Heart right ventricle (tissue), 16 donors: Measurements from ENCODE around the gene TMEM247. TPM values are rescaled to one million over a fixed set of nuclear protein-coding genes. Genes with fewer than 3 reads are reported as not detected.

Source experiments
- ATAC-seq, 8 donors: fragments of 200-7000 bp; cut with Tn5 transposase; one replicate each; pipeline ENCODE4 v1.9.1; 2020; ENCODE audit warnings: mild to moderate bottlenecking in 8 of 8, moderate library complexity in 8 of 8, moderate number of reproducible peaks in 1 of 8
- DNase-seq, 2 donors: peaks; one replicate each; pipeline ENCODE4 v3.0.0-alpha.2; 2020
- H3K27ac ChIP-seq, 10 donors: fragments of 200-600 bp; sonication (generic) in 2 of 10; one replicate each; pipeline versions ENCODE4 v1.5.0 to v1.8.0; 2020 to 2022; ENCODE audit warnings: mild to moderate bottlenecking in 3 of 10
- H3K27me3 ChIP-seq, 7 donors: fragments of 200-600 bp; one replicate each; pipeline ENCODE4 v1.8.0; 2021 to 2022; ENCODE audit warnings: mild to moderate bottlenecking in 2 of 7
- H3K36me3 ChIP-seq, 9 donors: fragments of 200-600 bp; sonication (generic) in 1 of 9; one replicate each; pipeline versions ENCODE4 v1.5.0 to v1.8.0; 2020 to 2022; ENCODE audit warnings: mild to moderate bottlenecking in 2 of 9
- H3K4me1 ChIP-seq, 9 donors: fragments of 200-600 bp; sonication (generic) in 1 of 9; one replicate each; pipeline versions ENCODE4 v1.5.0 to v1.8.0; 2020 to 2022; ENCODE audit warnings: mild to moderate bottlenecking in 4 of 9
- H3K4me3 ChIP-seq, 10 donors: fragments of 200-600 bp; sonication (generic) in 2 of 10; one replicate each; pipeline versions ENCODE4 v1.5.0 to v1.8.0; 2020 to 2022; ENCODE audit warnings: mild to moderate bottlenecking in 7 of 10, moderate library complexity in 2 of 10
- H3K9me3 ChIP-seq, 11 donors: fragments of 200-600 bp in 10 of 11; sonication (generic) in 2 of 11; one replicate each; pipeline versions ENCODE4 v1.5.0 to v1.8.0; 2013 to 2022; ENCODE audit warnings: mild to moderate bottlenecking in 2 of 11, control low read depth in 1 of 11, moderate library complexity in 1 of 11
- intact Hi-C, 10 donors: fragments of 100-400 bp; cut with DNase I; formaldehyde crosslinking; loops; one replicate each; pipeline versions ENCODE4 v1.11.1 to v1.14.2; 2022
- polyA plus RNA-seq, 2 donors: library from polyadenylated mRNA; stranded (reverse); fragments of 200-250 nt; gene quantifications; one replicate each; pipeline ENCODE4 v1.2.3, GENCODE V29; 2013
- total RNA-seq, 10 donors: library from RNA; stranded (reverse); fragmentation: NEBNext Ultra II Directional in 3 of 10; extraction: Animal tissue kit (Norgen Biotek cat#: 25700) in 3 of 10; gene quantifications; one replicate each; pipeline versions ENCODE4 v1.2.1 to v1.2.4, GENCODE V29; 2021 to 2023
- TF ChIP-seq, protein P1 (sequence below), 9 donors: fragments of 200-600 bp; sonication (generic) in 2 of 9; IDR thresholded peaks; one replicate each; pipeline versions ENCODE4 v1.5.0 to v1.8.0; 2021 to 2022; ENCODE audit warnings: antibody characterized with exemption in 9 of 9, mild to moderate bottlenecking in 5 of 9, moderate library complexity in 1 of 9
- donor health status: Arrhythmogenic right ventricular cardiomyopathy.
- donor health status: ischemic (EF 13 %, LVEDD 7.1; RV severe dilation, severe dysfunction).
- donor health status: healthy with polysubstance abuse.
- donor health status: DM: no; HTN: yes; CAD: no.
- donor health status: DM: no; HTN: no; CAD: no.
- donor health status: ischemic (EF 25% LVEDD 6.9; RV normal size, moderate dysfunction).
- donor health status: ischemic (EF 25% LVEDD 5.7; RV mildly dilated, moderate dysfunction).
- donor health status: healthy.
- donor health status: DM: yes; HTN: yes; CAD: no.
- donor health status: Ischemic cardiomyopathy.
- donor health status: ischemic (EF 35%, LVEDD 5.7; RV mildly dilated, moderate dysfunction).
- donor health status: nonischemic (EF 11% LVEDD 7.7; RV severe dilation, severe dysfunction).
- donor health status: DM: yes; HTN: yes; CAD: no.
- donor health status: PGD.
- donor health status: ischemic (EF 29% LVEDD 5.4; RV normal size, mild dysfunction).
- donor health status: nonischemic (EF 23%, LVEDD 6.1; RV moderate dilation, normal function).

The TMEM247 gene
- total and polyA plus RNA-seq, 12 donors = not detected

DNA sequence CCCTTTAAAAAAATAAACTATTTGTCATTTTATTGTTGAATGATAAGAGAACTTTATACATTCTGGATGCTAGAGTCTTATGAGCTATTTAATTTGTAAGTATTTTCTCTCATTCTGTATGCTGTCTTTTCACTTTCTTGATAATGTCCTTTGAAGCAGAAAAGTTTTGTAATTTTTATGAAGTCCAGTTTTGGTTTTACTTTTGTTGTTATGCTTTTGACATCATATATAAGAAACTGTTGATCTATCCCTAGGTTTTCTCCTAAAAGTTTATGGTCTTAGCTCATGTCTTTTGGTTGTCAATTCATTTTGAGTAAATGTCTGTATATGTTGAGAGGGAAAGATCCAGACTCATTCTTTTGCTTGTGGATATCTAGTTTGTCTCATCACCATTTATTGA is 52.5 kb downstream of the TMEM247 start:
- H3K36me3 ChIP-seq = peaks cover 0 to 5% (median 0%) of the 10 kb centered on the region in 9 donors
- no peaks in the 10 kb centered on the region for H3K27me3 ChIP-seq
- no peak overlapping the region for H3K27ac ChIP-seq
- peaks cover 0 to 24% (median 0%) of the 10 kb centered on the region in 9 donors for H3K4me1 ChIP-seq
- H3K9me3 ChIP-seq = peaks cover 0 to 6% (median 0%) of the 10 kb centered on the region in 11 donors
- TF ChIP-seq, protein P1, sequence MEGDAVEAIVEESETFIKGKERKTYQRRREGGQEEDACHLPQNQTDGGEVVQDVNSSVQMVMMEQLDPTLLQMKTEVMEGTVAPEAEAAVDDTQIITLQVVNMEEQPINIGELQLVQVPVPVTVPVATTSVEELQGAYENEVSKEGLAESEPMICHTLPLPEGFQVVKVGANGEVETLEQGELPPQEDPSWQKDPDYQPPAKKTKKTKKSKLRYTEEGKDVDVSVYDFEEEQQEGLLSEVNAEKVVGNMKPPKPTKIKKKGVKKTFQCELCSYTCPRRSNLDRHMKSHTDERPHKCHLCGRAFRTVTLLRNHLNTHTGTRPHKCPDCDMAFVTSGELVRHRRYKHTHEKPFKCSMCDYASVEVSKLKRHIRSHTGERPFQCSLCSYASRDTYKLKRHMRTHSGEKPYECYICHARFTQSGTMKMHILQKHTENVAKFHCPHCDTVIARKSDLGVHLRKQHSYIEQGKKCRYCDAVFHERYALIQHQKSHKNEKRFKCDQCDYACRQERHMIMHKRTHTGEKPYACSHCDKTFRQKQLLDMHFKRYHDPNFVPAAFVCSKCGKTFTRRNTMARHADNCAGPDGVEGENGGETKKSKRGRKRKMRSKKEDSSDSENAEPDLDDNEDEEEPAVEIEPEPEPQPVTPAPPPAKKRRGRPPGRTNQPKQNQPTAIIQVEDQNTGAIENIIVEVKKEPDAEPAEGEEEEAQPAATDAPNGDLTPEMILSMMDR (IDR thresholded peaks at IDR 0.05) = no peak
- intact Hi-C loops = no loop called here
- ATAC-seq (no peak), DNase-seq (no peak)
- H3K4me3 ChIP-seq = no peak overlapping the region

Other genes starting within 250 kb of the TMEM247 start
- gene EPAS1, start 182.2 kb upstream of the TMEM247 start, total RNA-seq = 100 to 1,000 TPM; 176 to 415 (median 210) TPM
- gene EPAS1, start 182.2 kb upstream of the TMEM247 start, polyA plus RNA-seq = 100 to 1,000 TPM; 112 to 119 TPM
- 100 to 1,000 TPM; 364 to 568 (median 413) TPM for gene RHOQ, start 62.9 kb downstream of the TMEM247 start, total RNA-seq
- gene RHOQ, start 62.9 kb downstream of the TMEM247 start, polyA plus RNA-seq = 100 to 1,000 TPM; 139 to 202 TPM
- gene ATP6V1E2, start 63.0 kb downstream of the TMEM247 start, total RNA-seq = 1 to 10 TPM; 3.9 to 7.8 (median 5.6) TPM
- gene ATP6V1E2, start 63.0 kb downstream of the TMEM247 start, polyA plus RNA-seq = 1 to 10 TPM; 1.9 to 2.3 TPM
- gene PIGF, start 137.5 kb downstream of the TMEM247 start, total RNA-seq = 10 to 100 TPM in 6 of 10 donors, 1 to 10 TPM in 4; 7.5 to 13.7 (median 10.1) TPM
- gene PIGF, start 137.5 kb downstream of the TMEM247 start, polyA plus RNA-seq = 10 to 100 TPM in 1 of 2 donors, 1 to 10 TPM in 1; 8.3 to 12.3 TPM
- gene CRIPT, start 137.7 kb downstream of the TMEM247 start, total RNA-seq = 10 to 100 TPM; 18.3 to 22.0 (median 20.2) TPM
- 10 to 100 TPM; 12.4 to 18.0 TPM for gene CRIPT, start 137.7 kb downstream of the TMEM247 start, polyA plus RNA-seq
- gene SOCS5, start 219.7 kb downstream of the TMEM247 start, total RNA-seq = 10 to 100 TPM; 17.8 to 25.5 (median 20.3) TPM
- 10 to 100 TPM in 1 of 2 donors, 1 to 10 TPM in 1; 9.4 to 14.2 TPM for gene SOCS5, start 219.7 kb downstream of the TMEM247 start, polyA plus RNA-seq